ENCODE results near the gene APOL2.
"Not testable (repeated sequence)": the region's sequence is repeated elsewhere in the genome, so short reads cannot be mapped to it uniquely, and the experiment has no call there.

The APOL2 gene

DNA sequence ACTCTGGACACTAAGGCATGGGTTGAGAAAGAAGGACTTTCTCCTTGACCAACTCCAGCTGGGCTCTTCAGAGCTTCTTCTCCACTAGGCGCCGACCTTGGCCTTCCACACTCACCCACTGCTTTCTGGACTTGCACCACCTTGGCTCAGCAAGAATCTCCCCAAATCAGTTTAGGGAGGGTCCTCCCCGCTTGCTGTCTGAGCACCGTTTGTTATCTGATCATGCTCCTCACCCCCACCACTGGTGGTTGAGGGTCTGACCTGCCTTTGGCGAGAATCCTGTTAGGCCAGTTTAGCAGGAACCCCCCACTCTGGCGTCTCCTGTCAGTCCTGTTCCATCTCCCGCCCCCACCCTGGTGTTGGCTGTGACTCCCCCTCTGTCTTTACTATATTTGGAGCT lies 10.4 kb downstream of the APOL2 start:
- Histone ChIP-seq H3K36me3 (peaks cover 38 to 80% (median 62%) of the 10 kb centered on the region in 11 experiments), H3K9ac (no peak overlapping the region)

DNA sequence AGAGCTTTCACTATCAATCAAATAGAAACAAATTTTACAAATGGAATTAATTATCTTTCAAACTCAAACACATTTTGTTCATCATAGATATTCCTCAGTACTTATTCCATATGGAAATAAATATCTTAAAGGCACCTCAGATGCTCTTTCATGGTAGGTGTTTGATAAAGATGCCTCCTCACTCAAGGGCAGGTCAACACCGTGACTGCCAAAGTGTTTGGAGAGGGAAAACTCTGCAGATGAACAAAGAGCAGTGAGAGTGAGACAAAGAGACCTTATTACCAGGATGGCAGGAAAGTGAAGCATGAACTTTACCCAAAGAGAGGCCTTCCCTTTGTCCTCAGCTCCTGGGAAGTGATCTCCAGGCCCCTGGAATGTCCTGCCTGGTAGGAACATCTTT lies 11.0 kb downstream of the APOL2 start:
- H3K4me2 ChIP-seq; H3K27ac ChIP-seq; H3K9ac ChIP-seq; H3K27me3 ChIP-seq; H3K9me3 ChIP-seq (replicated peaks in 1 of 11); H3K4me3 ChIP-seq: not testable (repeated sequence)
- peaks cover 38 to 75% (median 60%) of the 10 kb centered on the region in 11 experiments for H3K36me3 ChIP-seq
- H4K20me1 ChIP-seq = peaks cover 0 to 13% (median 0%) of the 10 kb centered on the region in 11 experiments; a peak in 4 of 22 replicates
- peaks cover 7 to 20% (median 14%) of the 10 kb centered on the region in 10 experiments; a peak in 19 of 20 replicates for H3K4me1 ChIP-seq

More for the DNA sequence above, 10.4 kb downstream of the APOL2 start:
- Histone ChIP-seq H4K20me1 (peaks cover 0 to 18% (median 0%) of the 10 kb centered on the region in 11 experiments; a peak in 4 of 22 replicates), H3K27me3 (no peaks in the 10 kb centered on the region), H3K4me2 (no peak overlapping the region), H3K9me3 (replicated peaks in 1 of 11) (no peaks in the 10 kb centered on the region), H3K27ac (no peak overlapping the region), H3K4me3 (no peak overlapping the region), H3K4me1 (peaks cover 13 to 21% (median 15%) of the 10 kb centered on the region in 10 experiments; a peak in 19 of 20 replicates)
- TF ChIP-seq Cebpa-rat (IDR thresholded peaks at IDR 0.05) = no peak

DNA sequence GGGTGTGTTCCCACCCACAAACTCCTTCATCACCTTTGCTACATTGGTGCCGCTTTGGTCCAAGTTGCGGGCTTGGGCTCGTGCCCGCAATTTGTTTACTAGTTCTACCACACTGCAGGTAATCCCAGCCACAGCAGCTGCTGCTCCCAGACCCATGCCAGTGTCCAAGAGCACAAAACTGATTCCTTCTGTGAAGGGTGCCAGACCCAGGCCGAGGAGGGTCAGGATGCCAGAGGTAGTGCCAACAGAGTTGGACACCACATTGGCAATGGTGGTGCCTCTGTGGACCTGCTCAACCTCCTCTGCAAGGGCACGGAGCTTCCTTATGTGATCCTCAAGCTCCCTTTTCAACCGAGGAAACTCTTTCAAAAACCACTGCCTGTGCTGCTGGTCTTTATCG lies 11.5 kb downstream of the APOL2 start:
- Histone ChIP-seq H3K4me2 (no peak overlapping the region), H3K36me3 (peaks cover 33 to 69% (median 54%) of the 10 kb centered on the region in 11 experiments)

DNA sequence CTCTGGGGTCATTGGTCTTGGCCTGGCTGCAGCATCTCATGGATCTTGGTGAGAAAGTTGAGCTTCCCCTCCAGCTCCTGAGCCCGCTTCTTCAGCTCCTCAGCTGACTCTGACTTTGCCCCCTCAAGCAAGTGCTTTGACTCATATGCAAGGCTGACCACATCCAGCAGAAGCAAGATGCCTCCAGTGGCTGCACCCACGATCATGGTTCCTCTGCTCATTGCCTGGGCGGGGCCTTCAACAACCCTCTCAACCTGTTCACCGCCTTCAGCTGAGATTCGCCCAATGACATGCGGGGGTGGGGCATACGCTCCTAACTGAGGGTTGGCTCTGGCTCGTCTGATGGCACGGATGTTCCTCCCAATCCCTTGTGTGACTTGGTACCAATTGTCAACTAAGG lies 11.9 kb downstream of the APOL2 start:
- H3K4me2 ChIP-seq = no peak overlapping the region
- H3K4me3 ChIP-seq = no peak overlapping the region
- H3K36me3 ChIP-seq = peaks cover 29 to 65% (median 50%) of the 10 kb centered on the region in 11 experiments
- H4K20me1 ChIP-seq = peaks cover 0 to 9% (median 0%) of the 10 kb centered on the region in 11 experiments; a peak in 2 of 22 replicates
- H3K27ac ChIP-seq = no peak overlapping the region
- H3K4me1 ChIP-seq = peaks cover 0 to 12% (median 8%) of the 10 kb centered on the region in 10 experiments; a peak in 15 of 20 replicates
- H3K9ac ChIP-seq = no peak overlapping the region
- no peaks in the 10 kb centered on the region for H3K9me3 ChIP-seq (replicated peaks in 1 of 11)
- no peaks in the 10 kb centered on the region for H3K27me3 ChIP-seq
- no peak for TF ChIP-seq Cebpa-rat (IDR thresholded peaks at IDR 0.05)

More for the DNA sequence above, 11.5 kb downstream of the APOL2 start:
- Histone ChIP-seq H3K27ac (no peak overlapping the region), H3K9me3 (replicated peaks in 1 of 11) (no peaks in the 10 kb centered on the region), H3K4me3 (no peak overlapping the region), H3K27me3 (no peaks in the 10 kb centered on the region), H3K9ac (no peak overlapping the region), H3K4me1 (peaks cover 2 to 16% (median 11%) of the 10 kb centered on the region in 10 experiments; a peak in 19 of 20 replicates), H4K20me1 (peaks cover 0 to 9% (median 0%) of the 10 kb centered on the region in 11 experiments; a peak in 2 of 22 replicates)
- TF ChIP-seq Cebpa-rat (IDR thresholded peaks at IDR 0.05) = no peak

DNA sequence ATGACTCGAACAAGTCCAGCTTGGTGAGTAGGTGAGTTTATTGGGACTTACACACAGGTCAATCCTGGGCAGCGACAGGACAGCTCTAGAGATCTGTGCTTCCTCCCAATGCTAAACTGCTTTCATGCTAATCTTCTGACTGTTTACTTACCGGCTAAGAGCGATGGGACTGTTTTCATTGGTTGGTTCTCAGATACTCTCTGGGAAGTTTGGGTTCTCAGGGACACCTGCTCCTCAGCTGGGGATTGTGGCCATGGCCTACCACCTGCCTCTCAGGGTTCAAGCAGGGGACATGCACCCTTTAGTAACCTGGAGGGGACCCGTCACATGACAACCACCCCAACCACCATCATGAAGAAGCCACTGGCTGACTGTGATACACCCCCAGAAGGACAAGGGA lies 13.1 kb downstream of the APOL2 start:
- H3K4me2 ChIP-seq = no peak overlapping the region
- H3K27me3 ChIP-seq = no peaks in the 10 kb centered on the region
- no peak overlapping the region for H3K4me3 ChIP-seq
- H3K27ac ChIP-seq = no peak overlapping the region
- no peaks in the 10 kb centered on the region for H3K9me3 ChIP-seq (replicated peaks in 1 of 11)
- H4K20me1 ChIP-seq = peaks cover 0 to 2% (median 0%) of the 10 kb centered on the region in 11 experiments; a peak in 1 of 22 replicates
- H3K9ac ChIP-seq = no peak overlapping the region
- TF ChIP-seq Cebpa-rat (IDR thresholded peaks at IDR 0.05) = no peak
- H3K4me1 ChIP-seq = peaks cover 0 to 10% (median 4%) of the 10 kb centered on the region in 10 experiments; a peak in 6 of 20 replicates
- peaks cover 24 to 53% (median 38%) of the 10 kb centered on the region in 11 experiments; a peak in 21 of 22 replicates for H3K36me3 ChIP-seq

DNA sequence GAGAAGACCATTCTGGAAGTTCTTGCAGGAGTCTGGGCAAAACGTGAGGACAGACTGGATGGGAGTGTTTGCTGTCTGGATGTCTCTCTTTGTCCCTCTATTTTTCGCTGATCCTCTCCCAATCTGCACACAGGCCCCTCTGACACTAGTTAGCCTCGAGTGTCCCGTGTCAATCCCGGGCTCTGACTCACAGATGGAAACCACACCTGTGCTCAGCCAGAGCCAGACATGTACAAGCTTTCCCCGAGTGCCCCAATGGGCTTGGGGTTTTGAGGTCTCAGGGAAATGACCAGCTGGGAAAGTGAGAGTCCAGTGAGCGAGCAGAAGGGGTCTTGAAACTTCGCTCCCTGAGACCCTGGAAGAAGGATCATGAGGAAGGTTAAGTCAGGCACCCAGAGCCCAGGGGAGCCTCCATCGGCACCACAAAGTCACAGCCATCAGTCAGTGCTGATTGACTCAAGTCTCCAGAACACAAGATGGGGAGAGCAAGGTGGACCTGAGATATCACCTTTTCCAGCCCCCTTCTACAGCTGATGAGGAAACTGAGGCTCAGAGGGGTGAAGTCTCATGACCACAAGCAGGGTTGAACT lies 13.9 kb downstream of the APOL2 start:
- H3K9me3 ChIP-seq (replicated peaks in 1 of 11) = no peaks in the 10 kb centered on the region
- no peak overlapping the region for H3K27ac ChIP-seq
- H3K4me3 ChIP-seq = no peak overlapping the region
- H4K20me1 ChIP-seq = no peaks in the 10 kb centered on the region
- H3K4me1 ChIP-seq = peaks cover 0 to 15% (median 6%) of the 10 kb centered on the region in 10 experiments; a peak in 11 of 20 replicates
- H3K9ac ChIP-seq = no peak overlapping the region
- peaks cover 16 to 45% (median 30%) of the 10 kb centered on the region in 11 experiments; a peak in 21 of 22 replicates for H3K36me3 ChIP-seq
- no peak overlapping the region for H3K4me2 ChIP-seq
- TF ChIP-seq Cebpa-rat (IDR thresholded peaks at IDR 0.05) = no peak
- no peaks in the 10 kb centered on the region for H3K27me3 ChIP-seq

DNA sequence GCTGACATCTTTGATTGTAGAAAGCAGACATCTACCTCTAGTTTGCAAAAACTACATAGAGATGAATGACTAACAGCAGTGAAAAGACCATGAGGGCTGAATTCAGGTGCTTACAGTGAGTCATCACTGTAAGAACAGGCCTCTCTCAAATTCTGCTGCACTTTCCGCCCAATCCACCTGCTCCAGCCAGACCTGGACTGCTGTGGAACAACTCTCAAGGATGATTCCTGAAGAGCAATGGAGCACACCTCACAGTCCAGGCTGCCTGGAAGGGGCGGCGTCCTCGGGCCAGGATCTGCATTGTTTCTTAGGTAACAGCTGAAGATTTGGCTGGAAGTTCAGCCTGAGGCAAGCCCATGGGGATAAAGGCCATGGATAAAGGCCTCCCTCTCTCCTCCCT lies 15.1 kb downstream of the APOL2 start:
- Histone ChIP-seq H3K4me1 (peaks cover 0 to 21% (median 9%) of the 10 kb centered on the region in 10 experiments; a peak in 11 of 20 replicates), H3K4me2 (no peak overlapping the region), H3K27me3 (no peaks in the 10 kb centered on the region), H3K36me3 (peaks cover 11 to 33% (median 22%) of the 10 kb centered on the region in 11 experiments; a peak in 21 of 22 replicates), H3K9me3 (replicated peaks in 1 of 11) (no peaks in the 10 kb centered on the region), H3K4me3 (no peak overlapping the region), H4K20me1 (no peaks in the 10 kb centered on the region), H3K27ac (no peak overlapping the region), H3K9ac (no peak overlapping the region)
- TF ChIP-seq Cebpa-rat (IDR thresholded peaks at IDR 0.05) = no peak

DNA sequence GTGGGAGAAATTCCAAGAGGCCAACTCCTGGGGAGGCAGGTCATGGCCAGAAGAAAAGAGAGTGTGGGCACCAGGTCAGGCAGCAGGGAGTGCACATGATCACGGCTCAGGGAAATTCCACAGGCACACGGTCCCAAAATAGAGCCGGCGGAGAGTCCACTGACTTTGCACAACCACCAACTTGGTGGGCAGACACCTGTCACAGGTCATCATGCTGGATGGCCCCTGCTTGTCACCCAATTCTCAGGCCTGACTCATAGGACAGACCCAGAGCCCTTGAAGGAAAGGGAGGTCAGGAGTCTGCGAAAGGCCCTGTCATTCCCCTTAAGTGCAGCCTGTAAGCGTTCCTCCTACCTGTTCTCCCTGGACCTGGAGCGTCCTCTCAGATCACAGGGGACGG lies 15.8 kb downstream of the APOL2 start:
- Histone ChIP-seq H3K4me3 (no peak overlapping the region), H3K27me3 (no peaks in the 10 kb centered on the region), H3K9me3 (replicated peaks in 1 of 11) (no peaks in the 10 kb centered on the region), H3K36me3 (peaks cover 11 to 26% (median 15%) of the 10 kb centered on the region in 11 experiments; a peak in 21 of 22 replicates), H3K4me1 (peaks cover 0 to 27% (median 9%) of the 10 kb centered on the region in 10 experiments; a peak in 11 of 20 replicates), H3K27ac (no peak overlapping the region), H3K4me2 (no peak overlapping the region), H4K20me1 (no peaks in the 10 kb centered on the region), H3K9ac (no peak overlapping the region)
- no peak for TF ChIP-seq Cebpa-rat (IDR thresholded peaks at IDR 0.05)

DNA sequence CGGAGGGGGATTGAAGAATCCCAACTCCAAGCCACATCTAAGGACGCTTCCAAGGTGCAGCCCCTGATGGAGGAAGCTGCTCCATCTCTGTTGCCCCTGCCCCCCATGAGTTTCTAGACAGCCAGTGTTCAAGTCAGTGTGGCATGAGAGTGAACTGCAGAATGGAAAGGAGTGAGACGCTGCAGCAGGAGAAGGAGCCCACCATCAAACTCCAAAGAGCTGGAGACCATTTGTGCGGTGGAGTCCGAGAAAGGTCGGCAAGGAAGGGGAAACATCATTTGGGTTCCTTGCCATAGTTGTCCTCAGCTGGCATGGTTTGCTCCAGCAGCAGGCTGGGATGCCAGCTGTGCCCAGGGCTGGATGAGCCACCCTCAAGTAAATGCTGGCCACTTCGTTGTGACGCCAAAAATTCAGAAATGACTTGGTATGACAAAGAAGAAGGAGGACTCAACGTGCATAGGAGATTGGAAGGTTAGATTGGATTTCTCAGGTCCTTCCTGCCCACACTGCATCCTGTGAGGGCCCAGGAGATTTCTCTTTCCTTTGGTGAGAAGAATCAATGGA lies 16.4 kb downstream of the APOL2 start:
- Histone ChIP-seq H4K20me1 (no peaks in the 10 kb centered on the region), H3K27me3 (no peaks in the 10 kb centered on the region), H3K4me3 (no peak overlapping the region), H3K27ac (no peak overlapping the region), H3K9me3 (replicated peaks in 1 of 11) (no peaks in the 10 kb centered on the region), H3K4me1 (peaks cover 0 to 30% (median 9%) of the 10 kb centered on the region in 10 experiments; a peak in 11 of 20 replicates), H3K9ac (no peak overlapping the region), H3K36me3 (peaks cover 8 to 21% (median 10%) of the 10 kb centered on the region in 11 experiments; a peak in 20 of 22 replicates), H3K4me2 (no peak overlapping the region)
- TF ChIP-seq Cebpa-rat (IDR thresholded peaks at IDR 0.05) = no peak
